ENCODE results near the gene KRT35. TPM values are rescaled to one million over a fixed set of nuclear protein-coding genes. Genes with fewer than 3 reads are reported as not detected.
A peak's percentile ranks its signal among the peaks of the same experiment; 100 is the strongest.

The KRT35 gene
- total and polyA plus RNA-seq, 2 of the 13 experiments (the other 11 are each of a cell fraction or from before 2014, with no cell fraction given): not detected

DNA sequence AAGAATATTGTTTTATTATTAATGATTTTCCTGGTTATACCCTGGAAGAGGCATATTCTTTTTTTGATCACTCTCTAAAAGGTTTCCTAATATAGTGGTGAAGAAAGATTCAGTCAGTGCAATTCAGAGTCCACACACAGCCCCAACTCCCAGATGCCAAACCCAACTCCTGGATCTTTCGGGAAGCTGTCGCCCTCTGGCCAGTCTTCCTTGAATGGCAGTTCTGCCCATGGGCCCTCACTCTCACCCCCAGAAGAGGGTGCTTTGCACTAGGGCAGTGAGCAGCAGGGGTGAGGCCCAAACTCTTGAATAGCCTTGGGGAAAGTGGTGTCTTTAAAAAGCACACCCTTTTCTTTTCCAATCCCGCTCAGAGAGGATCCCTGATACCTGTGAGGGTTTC, 24.7 kb downstream of the KRT35 start:
- WGBS (ENCODE audit: low lambda C conversion rate): 22% methylated on average over 3 of the region's 3 CpGs
- H3K4me1 ChIP-seq (ENCODE audit: insufficient read depth, low read length): no peaks in the 10 kb centered on the region
- H3K9ac ChIP-seq (ENCODE audit: insufficient read depth, low read depth, low read length): no peak overlapping the region
- no peak overlapping the region for H3K4me2 ChIP-seq (ENCODE audit: low read depth, low read length)
- CTCF ChIA-PET (ENCODE audit: low intra/inter-chr PET ratio, low total read pairs): interaction anchor here (1.3 kb wide), 1 partner anchor 547 kb away, joined by 4 read pairs; no protein-coding TSS in a partner anchor
- no TSS peak for BruUV-seq (replicated peaks)
- intact Hi-C loops (cut with micrococcal nuclease; ENCODE audit: unreplicated experiment) (no loop called here), in situ Hi-C loops (cut with HindIII; ENCODE audit: extremely low pct_ligation_motif_present, low pct_unique_long_range_greater_than_20kb) (no loop called here)
- no peak overlapping the region for H2AFZ ChIP-seq (ENCODE audit: low read length)
- no peaks in the 10 kb centered on the region for H3K9me3 ChIP-seq (ENCODE audit: low read length)
- FAIRE-seq: no peak
- H3K4me3 ChIP-seq (replicated peaks in 1 of 3; ENCODE audit: insufficient read depth in 1 of 3, low read depth in 2 of 3, low read length in 3 of 3): no peak overlapping the region
- H3K27ac ChIP-seq (ENCODE audit: extremely low read length, insufficient read depth, low read length): no peak overlapping the region
- no peaks in the 10 kb centered on the region for H3K79me2 ChIP-seq (ENCODE audit: insufficient read depth, low read length)
- no peaks in the 10 kb centered on the region for H3K36me3 ChIP-seq (replicated peaks in 1 of 2; ENCODE audit: control insufficient read depth in 1 of 2, insufficient read depth in 2 of 2, low read length in 2 of 2)
- POLR2A ChIA-PET: no interaction called here
- H4K20me1 ChIP-seq (ENCODE audit: insufficient read depth, low read length): no peaks in the 10 kb centered on the region
- peak; percentile 77 for TF ChIP-seq STAG1 (CRISPR knock-in tag; IDR thresholded peaks at IDR 0.05)
- TF ChIP-seq, protein P1, sequence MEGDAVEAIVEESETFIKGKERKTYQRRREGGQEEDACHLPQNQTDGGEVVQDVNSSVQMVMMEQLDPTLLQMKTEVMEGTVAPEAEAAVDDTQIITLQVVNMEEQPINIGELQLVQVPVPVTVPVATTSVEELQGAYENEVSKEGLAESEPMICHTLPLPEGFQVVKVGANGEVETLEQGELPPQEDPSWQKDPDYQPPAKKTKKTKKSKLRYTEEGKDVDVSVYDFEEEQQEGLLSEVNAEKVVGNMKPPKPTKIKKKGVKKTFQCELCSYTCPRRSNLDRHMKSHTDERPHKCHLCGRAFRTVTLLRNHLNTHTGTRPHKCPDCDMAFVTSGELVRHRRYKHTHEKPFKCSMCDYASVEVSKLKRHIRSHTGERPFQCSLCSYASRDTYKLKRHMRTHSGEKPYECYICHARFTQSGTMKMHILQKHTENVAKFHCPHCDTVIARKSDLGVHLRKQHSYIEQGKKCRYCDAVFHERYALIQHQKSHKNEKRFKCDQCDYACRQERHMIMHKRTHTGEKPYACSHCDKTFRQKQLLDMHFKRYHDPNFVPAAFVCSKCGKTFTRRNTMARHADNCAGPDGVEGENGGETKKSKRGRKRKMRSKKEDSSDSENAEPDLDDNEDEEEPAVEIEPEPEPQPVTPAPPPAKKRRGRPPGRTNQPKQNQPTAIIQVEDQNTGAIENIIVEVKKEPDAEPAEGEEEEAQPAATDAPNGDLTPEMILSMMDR (CRISPR knock-in tag; IDR thresholded peaks at IDR 0.05): peak; percentile 62
- peak; percentile 73 for TF ChIP-seq SMC3 (IDR thresholded peaks at IDR 0.05; ENCODE audit: low read length)
- TF ChIP-seq BRD4 (CRISPR knock-in tag; IDR thresholded peaks at IDR 0.05): no peak
- TF ChIP-seq ZNF883 (CRISPR knock-in tag; IDR thresholded peaks at IDR 0.05; ENCODE audit: not compliant biosample characterization): no peak
- ATAC-seq: peak; percentile 50; the same call in 2 of the 3 replicates
- H3K27me3 ChIP-seq (ENCODE audit: control insufficient read depth in 1 of 2, insufficient read depth in 2 of 2, low read length in 2 of 2): peaks cover 0 to 4% of the 10 kb centered on the region in 2 experiments; a peak in 1 of 5 replicates
- DNase-seq (ENCODE audit: low spot score): peak; percentile 17

- POLR2A ChIA-PET: no interaction called here
- no peak for FAIRE-seq
- TF ChIP-seq XRCC5 (optimal IDR thresholded peaks at IDR 0.05; ENCODE audit: low read length): no peak
- TF ChIP-seq RBM22 (optimal IDR thresholded peaks at IDR 0.05; ENCODE audit: low read length): no peak
- TF ChIP-seq ZSCAN22 (CRISPR knock-in tag; IDR thresholded peaks at IDR 0.05): no peak
- no peak for TF ChIP-seq ZMAT3 (CRISPR knock-in tag; conservative IDR thresholded peaks at IDR 0.05)
- no peak for TF ChIP-seq ZSCAN31 (CRISPR knock-in tag; IDR thresholded peaks at IDR 0.05; ENCODE audit: low read depth)
- TF ChIP-seq FLYWCH1 (CRISPR knock-in tag; IDR thresholded peaks at IDR 0.05): no peak
- no peak for TF ChIP-seq IRF2 (CRISPR knock-in tag; IDR thresholded peaks at IDR 0.05)
- no peak for TF ChIP-seq ZNF580 (CRISPR knock-in tag; IDR thresholded peaks at IDR 0.05; ENCODE audit: borderline replicate concordance, low read depth)
- no peak for TF ChIP-seq ZNF577 (CRISPR knock-in tag; IDR thresholded peaks at IDR 0.05; ENCODE audit: borderline replicate concordance, low read depth)
These were observed 25.7 kb downstream of the KRT35 start for GRCh38 chr17:41455236-41455635.

More at GRCh38 chr17:41455236-41455635, 25.7 kb downstream of the KRT35 start:
- peaks cover 0 to 4% of the 10 kb centered on the region in 2 experiments; a peak in 1 of 5 replicates for H3K27me3 ChIP-seq (ENCODE audit: control insufficient read depth in 1 of 2, insufficient read depth in 2 of 2, low read length in 2 of 2)
- no peaks in the 10 kb centered on the region for H3K9me3 ChIP-seq (ENCODE audit: low read length)
- BruUV-seq (replicated peaks): no TSS peak
- H3K4me3 ChIP-seq (replicated peaks in 1 of 3; ENCODE audit: insufficient read depth in 1 of 3, low read depth in 2 of 3, low read length in 3 of 3): no peak overlapping the region
- in situ Hi-C loops (cut with HindIII; ENCODE audit: extremely low pct_ligation_motif_present, low pct_unique_long_range_greater_than_20kb) (no loop called here), intact Hi-C loops (cut with micrococcal nuclease; ENCODE audit: unreplicated experiment) (no loop called here)
- H3K4me2 ChIP-seq (ENCODE audit: low read depth, low read length): no peak overlapping the region
- no peaks in the 10 kb centered on the region for H3K36me3 ChIP-seq (replicated peaks in 1 of 2; ENCODE audit: control insufficient read depth in 1 of 2, insufficient read depth in 2 of 2, low read length in 2 of 2)
- H3K9ac ChIP-seq (ENCODE audit: insufficient read depth, low read depth, low read length): no peak overlapping the region
- WGBS (ENCODE audit: low lambda C conversion rate): 0% methylated on average over 1 of the region's 1 CpG
- no peak for ATAC-seq
- H3K4me1 ChIP-seq (ENCODE audit: insufficient read depth, low read length): no peaks in the 10 kb centered on the region
- DNase-seq (ENCODE audit: low spot score): no peak
- no peaks in the 10 kb centered on the region for H4K20me1 ChIP-seq (ENCODE audit: insufficient read depth, low read length)
- H3K27ac ChIP-seq (ENCODE audit: extremely low read length, insufficient read depth, low read length): no peak overlapping the region
- CTCF ChIA-PET (ENCODE audit: low intra/inter-chr PET ratio, low total read pairs): no interaction called here
- H2AFZ ChIP-seq (ENCODE audit: low read length): no peak overlapping the region
- no peaks in the 10 kb centered on the region for H3K79me2 ChIP-seq (ENCODE audit: insufficient read depth, low read length)
